Smooth muscle cell (in vitro differentiated cells): ENCODE data around the gene TFG. TPM values are rescaled to one million over a fixed set of nuclear protein-coding genes. Genes with fewer than 3 reads are reported as not detected.

Source experiments
- DNase-seq: peaks from one replicate; lab custom pipeline; 2025; ENCODE audit not compliant: unreplicated experiment; lab: John Stamatoyannopoulos, UW
- H2AFZ ChIP-seq: fragments of 200-600 bp; sonication (generic); 2 replicates; pipeline ENCODE4 v1.6.0; 2016; ENCODE audit warnings: antibody characterized with exemption, low read depth, mild to moderate bottlenecking
- H3F3A ChIP-seq: fragments of 200-600 bp; sonication (generic); 2 replicates; pipeline ENCODE4 v1.6.0; 2017; ENCODE audit warnings: antibody characterized with exemption, low read depth
- H3K27ac ChIP-seq: fragments of 200-600 bp; sonication (generic); 2 replicates; pipeline ENCODE4 v1.5.1; 2016; ENCODE audit warnings: low read depth, mild to moderate bottlenecking
- H3K27me3 ChIP-seq: fragments of 200-600 bp; sonication (generic); 2 replicates; pipeline ENCODE4 v1.6.1; 2016; ENCODE audit warnings: low read depth, mild to moderate bottlenecking
- H3K36me3 ChIP-seq: fragments of 200-600 bp; sonication (generic); 2 replicates; pipeline ENCODE4 v1.5.1; 2016; ENCODE audit warnings: low read depth
- H3K4me1 ChIP-seq: fragments of 200-600 bp; sonication (generic); 2 replicates; pipeline ENCODE4 v1.5.1; 2016; ENCODE audit warnings: low read depth
- H3K4me2 ChIP-seq: fragments of 200-600 bp; sonication (generic); 2 replicates; pipeline ENCODE4 v1.6.0; 2016; ENCODE audit warnings: mild to moderate bottlenecking
- H3K4me3 ChIP-seq: fragments of 200-600 bp; sonication (generic); 2 replicates; pipeline ENCODE4 v1.5.1; 2016; ENCODE audit warnings: mild to moderate bottlenecking
- H3K79me2 ChIP-seq: fragments of 200-600 bp; sonication (generic); 2 replicates; pipeline ENCODE4 v1.6.0; 2016; ENCODE audit warnings: low read depth, mild to moderate bottlenecking
- H3K9ac ChIP-seq: fragments of 200-600 bp; sonication (generic); 2 replicates; pipeline ENCODE4 v1.6.0; 2016; ENCODE audit warnings: low read depth
- H3K9me3 ChIP-seq: fragments of 200-600 bp; sonication (generic); replicated peaks from 2 replicates; pipeline ENCODE4 v1.5.1; 2016; ENCODE audit warnings: low read depth
- H4K20me1 ChIP-seq: fragments of 200-600 bp; sonication (generic); 2 replicates; pipeline ENCODE4 v1.6.0; 2016; ENCODE audit warnings: low read depth
- WGBS: methylation state at CpG from one replicate; pipeline ENCODE4 v1.1.7; 2016; ENCODE audit warnings: low lambda C conversion rate; 5-methylcytosine and 5-hydroxymethylcytosine counted together
- polyA plus RNA-seq: library from polyadenylated mRNA; unstranded; fragments of >200 nt; fragmentation: Nextera tagmentation; extraction: Ambion mirVana; gene quantifications from 2 replicates; pipeline ENCODE4 v1.2.1, GENCODE V29; 2016
- total RNA-seq: library from RNA; depleted of rRNA; stranded (reverse); fragments of >200 nt; gene quantifications from 2 replicates; pipeline ENCODE4 v1.2.3, GENCODE V29; 2014
- TF ChIP-seq, protein P1 (sequence below): fragments of 200-600 bp; sonication (generic); IDR thresholded peaks from 2 replicates; pipeline ENCODE4 v1.5.1; 2017; ENCODE audit warnings: borderline replicate concordance, mild to moderate bottlenecking, antibody characterized with exemption; ENCODE audit not compliant: insufficient read depth, poor library complexity, severe bottlenecking

The TFG gene
- total and polyA plus RNA-seq, 2 experiments from 2014 or later, result 205 to 246 TPM

DNA sequence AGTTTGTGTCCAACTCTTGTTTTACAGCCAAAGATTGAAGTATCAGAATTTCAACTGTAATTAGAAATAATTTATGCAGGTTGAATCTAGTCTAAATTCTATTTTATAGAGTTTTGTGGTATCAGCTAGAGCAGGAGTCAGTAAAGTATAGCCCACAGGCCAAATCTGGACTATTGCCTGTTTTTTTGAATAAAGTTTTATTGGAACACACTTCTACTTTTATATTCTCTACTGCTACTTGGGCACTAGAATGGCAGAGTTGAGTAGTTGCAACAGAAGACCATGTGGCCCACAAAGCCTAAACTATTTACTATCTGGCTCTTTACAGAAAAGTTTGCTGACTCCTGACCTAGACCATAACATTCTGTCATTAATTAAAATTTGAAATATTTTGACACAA is 36.3 kb downstream of the TFG start:
- DNase-seq, result no peak
- no peak overlapping the region for H2AFZ ChIP-seq
- H3K27me3 ChIP-seq, result no peaks in the 10 kb centered on the region
- H3K36me3 ChIP-seq, result peaks cover 67% of the 10 kb centered on the region
- TF ChIP-seq, protein P1, sequence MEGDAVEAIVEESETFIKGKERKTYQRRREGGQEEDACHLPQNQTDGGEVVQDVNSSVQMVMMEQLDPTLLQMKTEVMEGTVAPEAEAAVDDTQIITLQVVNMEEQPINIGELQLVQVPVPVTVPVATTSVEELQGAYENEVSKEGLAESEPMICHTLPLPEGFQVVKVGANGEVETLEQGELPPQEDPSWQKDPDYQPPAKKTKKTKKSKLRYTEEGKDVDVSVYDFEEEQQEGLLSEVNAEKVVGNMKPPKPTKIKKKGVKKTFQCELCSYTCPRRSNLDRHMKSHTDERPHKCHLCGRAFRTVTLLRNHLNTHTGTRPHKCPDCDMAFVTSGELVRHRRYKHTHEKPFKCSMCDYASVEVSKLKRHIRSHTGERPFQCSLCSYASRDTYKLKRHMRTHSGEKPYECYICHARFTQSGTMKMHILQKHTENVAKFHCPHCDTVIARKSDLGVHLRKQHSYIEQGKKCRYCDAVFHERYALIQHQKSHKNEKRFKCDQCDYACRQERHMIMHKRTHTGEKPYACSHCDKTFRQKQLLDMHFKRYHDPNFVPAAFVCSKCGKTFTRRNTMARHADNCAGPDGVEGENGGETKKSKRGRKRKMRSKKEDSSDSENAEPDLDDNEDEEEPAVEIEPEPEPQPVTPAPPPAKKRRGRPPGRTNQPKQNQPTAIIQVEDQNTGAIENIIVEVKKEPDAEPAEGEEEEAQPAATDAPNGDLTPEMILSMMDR, result no peak
- peaks cover 98% of the 10 kb centered on the region for H4K20me1 ChIP-seq
- H3K4me1 ChIP-seq, result no peaks in the 10 kb centered on the region
- H3K4me2 ChIP-seq, result no peak overlapping the region
- no peaks in the 10 kb centered on the region for H3K9me3 ChIP-seq
- H3F3A ChIP-seq, result peaks cover 5% of the 10 kb centered on the region
- H3K27ac ChIP-seq, result peak overlapping the region; percentile 16
- no peak overlapping the region for H3K9ac ChIP-seq
- no peak overlapping the region for H3K4me3 ChIP-seq
- H3K79me2 ChIP-seq, result peaks cover 5% of the 10 kb centered on the region

DNA sequence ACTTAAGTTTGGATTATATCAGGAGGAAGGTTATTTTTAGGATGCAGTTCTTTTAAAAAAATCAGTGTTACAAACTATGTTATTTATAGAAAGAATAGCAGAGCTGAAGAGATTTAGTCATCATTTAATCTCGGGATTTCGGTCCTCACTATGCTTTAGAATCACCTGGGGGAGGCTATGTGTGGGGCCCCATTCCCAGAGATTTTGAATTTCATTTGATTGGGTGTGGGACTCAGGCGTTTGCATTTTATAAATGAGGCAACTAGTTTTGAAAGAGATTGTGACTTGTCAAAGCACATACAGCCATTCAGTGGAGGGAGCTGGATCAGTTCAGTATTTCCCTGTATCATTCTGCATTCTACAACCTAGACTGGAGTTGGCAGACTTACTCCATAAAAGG is 36.8 kb downstream of the TFG start:
- no peaks in the 10 kb centered on the region for H3K27me3 ChIP-seq
- peaks cover 3% of the 10 kb centered on the region for H3K79me2 ChIP-seq
- no peak overlapping the region for H3K4me2 ChIP-seq
- TF ChIP-seq, protein P1, result no peak
- H3K9ac ChIP-seq, result no peak overlapping the region
- H3K27ac ChIP-seq, result peak overlapping the region; percentile 16
- H3K4me1 ChIP-seq, result no peaks in the 10 kb centered on the region
- peaks cover 67% of the 10 kb centered on the region for H3K36me3 ChIP-seq
- H3K4me3 ChIP-seq, result no peak overlapping the region
- no peak for DNase-seq
- peaks cover 98% of the 10 kb centered on the region for H4K20me1 ChIP-seq
- no peaks in the 10 kb centered on the region for H3K9me3 ChIP-seq
- WGBS, result 91% methylated on average over 3 of the region's 3 CpGs
- peaks cover 5% of the 10 kb centered on the region for H3F3A ChIP-seq
- no peak overlapping the region for H2AFZ ChIP-seq

DNA sequence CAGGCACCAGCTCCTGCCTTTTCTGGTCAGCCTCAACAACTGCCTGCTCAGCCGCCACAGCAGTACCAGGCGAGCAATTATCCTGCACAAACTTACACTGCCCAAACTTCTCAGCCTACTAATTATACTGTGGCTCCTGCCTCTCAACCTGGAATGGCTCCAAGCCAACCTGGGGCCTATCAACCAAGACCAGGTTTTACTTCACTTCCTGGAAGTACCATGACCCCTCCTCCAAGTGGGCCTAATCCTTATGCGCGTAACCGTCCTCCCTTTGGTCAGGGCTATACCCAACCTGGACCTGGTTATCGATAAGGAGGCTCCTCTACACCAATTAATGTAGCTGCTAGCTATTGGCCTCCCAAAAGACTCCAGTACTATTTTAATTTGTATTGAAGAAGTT is 38.9 kb downstream of the TFG start:
- Histone ChIP-seq H3K27ac (no peak overlapping the region), H3K79me2 (no peaks in the 10 kb centered on the region)
- WGBS, result 97% methylated on average over 6 of the region's 6 CpGs

DNA sequence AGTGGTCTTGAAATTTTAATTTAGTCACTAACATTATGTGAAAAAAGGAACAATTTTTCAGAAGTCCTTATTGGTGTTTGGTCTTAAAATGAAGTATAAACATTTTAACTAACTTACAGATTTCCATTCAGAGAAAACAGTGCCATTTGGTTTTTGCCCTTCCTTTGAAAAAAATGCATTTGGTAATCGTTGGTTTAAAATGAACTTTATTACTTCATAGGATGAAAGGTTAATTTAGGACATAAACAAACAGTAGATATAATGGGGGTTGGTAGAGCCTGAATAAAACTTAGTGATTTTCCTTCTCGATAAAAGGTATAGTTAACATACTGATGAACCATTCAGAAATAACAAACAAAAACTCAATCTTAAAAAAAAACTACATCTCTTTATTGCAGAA is 39.7 kb downstream of the TFG start:
- peaks cover 94% of the 10 kb centered on the region for H4K20me1 ChIP-seq
- peaks cover 55% of the 10 kb centered on the region for H3K36me3 ChIP-seq
- H3F3A ChIP-seq, result peaks cover 5% of the 10 kb centered on the region
- no peak overlapping the region for H3K27ac ChIP-seq
- H3K79me2 ChIP-seq, result no peaks in the 10 kb centered on the region
- no peaks in the 10 kb centered on the region for H3K27me3 ChIP-seq
- TF ChIP-seq, protein P1, result no peak
- H3K4me3 ChIP-seq, result no peak overlapping the region
- H2AFZ ChIP-seq, result no peak overlapping the region
- H3K4me1 ChIP-seq, result no peaks in the 10 kb centered on the region
- H3K4me2 ChIP-seq, result no peak overlapping the region
- no peaks in the 10 kb centered on the region for H3K9me3 ChIP-seq
- DNase-seq, result no peak
- no peak overlapping the region for H3K9ac ChIP-seq
- WGBS, result 53% methylated on average over 2 of the region's 2 CpGs

More for the DNA sequence above, 38.9 kb downstream of the TFG start:
- no peak overlapping the region for H3K9ac ChIP-seq
- H4K20me1 ChIP-seq, result peaks cover 96% of the 10 kb centered on the region
- H3F3A ChIP-seq, result peaks cover 5% of the 10 kb centered on the region
- H3K9me3 ChIP-seq, result no peaks in the 10 kb centered on the region
- DNase-seq, result no peak
- H2AFZ ChIP-seq, result no peak overlapping the region
- no peak overlapping the region for H3K4me3 ChIP-seq
- H3K4me2 ChIP-seq, result no peak overlapping the region
- TF ChIP-seq, protein P1, result no peak
- H3K36me3 ChIP-seq, result peaks cover 56% of the 10 kb centered on the region
- no peaks in the 10 kb centered on the region for H3K27me3 ChIP-seq
- no peaks in the 10 kb centered on the region for H3K4me1 ChIP-seq
